ENCODE results near the gene GSDMA.
A peak's percentile ranks its signal among the peaks of the same experiment; 100 is the strongest.

DNA sequence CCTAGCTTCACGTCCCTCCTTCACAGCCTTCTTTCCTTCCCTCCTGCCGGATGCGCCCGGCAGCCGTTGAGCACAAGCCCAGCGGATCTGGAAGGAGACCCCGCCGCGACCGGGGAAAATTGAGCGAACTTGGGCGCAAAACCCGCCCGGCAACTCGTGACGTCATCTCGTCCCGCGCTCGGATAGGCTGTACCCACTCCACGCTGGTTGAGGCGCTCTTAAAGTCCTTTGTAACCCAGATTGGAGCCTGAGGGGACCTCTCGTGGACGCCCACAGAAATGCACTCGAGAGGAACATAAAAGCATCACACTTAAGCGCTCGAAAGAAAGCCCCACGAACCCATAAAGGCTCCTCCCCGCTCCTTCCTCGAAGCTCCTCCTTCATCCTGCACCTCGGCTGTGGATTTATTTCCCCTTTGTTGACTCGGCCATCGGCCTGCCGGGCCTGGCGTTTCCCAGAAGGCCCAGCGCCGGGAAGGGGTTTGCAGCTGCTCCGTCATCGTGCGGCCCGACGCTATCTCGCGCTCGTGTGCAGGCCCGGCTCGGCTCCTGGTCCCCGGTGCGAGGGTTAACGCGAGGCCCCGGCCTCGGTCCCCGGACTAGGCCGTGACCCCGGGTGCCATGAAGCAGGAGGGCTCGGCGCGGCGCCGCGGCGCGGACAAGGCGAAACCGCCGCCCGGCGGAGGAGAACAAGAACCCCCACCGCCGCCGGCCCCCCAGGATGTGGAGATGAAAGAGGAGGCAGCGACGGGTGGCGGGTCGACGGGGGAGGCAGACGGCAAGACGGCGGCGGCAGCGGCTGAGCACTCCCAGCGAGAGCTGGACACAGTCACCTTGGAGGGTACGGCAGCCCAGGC is 17.8 kb downstream of the GSDMA start, which contains the start of gene PSMD3:
- TF ChIP-seq CTCF (IDR thresholded peaks at IDR 0.05; ENCODE audit: insufficient read depth, low read depth, low read length) = peak; percentile 85
- TF ChIP-seq EZH2 (IDR thresholded peaks at IDR 0.05; ENCODE audit: insufficient read depth, low read length) = no peak

All from astrocyte (in vitro differentiated cells and primary cell).